PC-3 (cell line): ENCODE data around the gene FDXR. TPM values are rescaled to one million over a fixed set of nuclear protein-coding genes. Genes with fewer than 3 reads are reported as not detected.
"Not testable (repeated sequence)": the region's sequence is repeated elsewhere in the genome, so short reads cannot be mapped to it uniquely, and the experiment has no call there.

Experiments
- ATAC-seq: fragments of 200-7000 bp; cut with Tn5 transposase; 2 replicates; pipeline ENCODE4 v1.9.1; 2020; ENCODE audit warnings: mild to moderate bottlenecking, moderate library complexity
- BruUV-seq: library from RNA; stranded (reverse); fragments of 400-500 nt; replicated peaks from 2 replicates; lab custom pipeline; 2021; lab: Mats Ljungman, UMichigan
- CTCF ChIA-PET: fragments of 300-600 bp; sonication (Branson Sonifier 250); formaldehyde crosslinking; loops from one replicate; lab custom pipeline; 2022; ENCODE audit warnings: antibody characterized with exemption; lab: Charles Lee
- POLR2A ChIA-PET: fragments of 300-600 bp; sonication (Branson Sonifier 250); formaldehyde crosslinking; loops from one replicate; lab custom pipeline; 2022; ENCODE audit warnings: antibody characterized with exemption; ENCODE audit not compliant: unreplicated experiment; lab: Charles Lee
- DNase-seq: peaks from one replicate; pipeline ENCODE4 v3.0.0-alpha.2; 2015
- H2AFZ ChIP-seq: fragments of 300-600 bp; sonication (generic); 2 replicates; pipeline ENCODE4 v1.6.0; 2016; ENCODE audit warnings: antibody characterized with exemption, low read length
- H3F3A ChIP-seq: fragments of 300-600 bp; sonication (generic); one replicate; pipeline ENCODE4 v1.6.0; 2017; ENCODE audit warnings: antibody characterized with exemption, low read length, control low read depth, mild to moderate bottlenecking; ENCODE audit not compliant: unreplicated experiment
- H3K27ac ChIP-seq: fragments of 300-600 bp; sonication (generic); 2 replicates; pipeline ENCODE4 v1.5.1; 2016; ENCODE audit warnings: mild to moderate bottlenecking, low read length
- H3K27me3 ChIP-seq: fragments of 300-600 bp; sonication (generic); 2 replicates; pipeline ENCODE4 v1.6.1; 2016; ENCODE audit warnings: low read length, mixed read lengths
- H3K36me3 ChIP-seq: fragments of 300-600 bp; sonication (generic); 2 replicates; pipeline ENCODE4 v1.6.1; 2016; ENCODE audit warnings: low read depth, mixed run types, low read length, mixed read lengths
- H3K4me1 ChIP-seq: fragments of 300-600 bp; sonication (generic); 2 replicates; pipeline ENCODE4 v1.5.1; 2016; ENCODE audit warnings: low read length; ENCODE audit not compliant: insufficient read depth
- H3K4me2 ChIP-seq: fragments of 300-600 bp; sonication (generic); 2 replicates; pipeline ENCODE4 v1.6.0; 2016; ENCODE audit warnings: low read length
- H3K4me3 ChIP-seq: fragments of 300-600 bp; sonication (generic); 2 replicates; pipeline ENCODE4 v1.5.1; 2016; ENCODE audit warnings: mild to moderate bottlenecking, low read length, mixed read lengths
- H3K79me2 ChIP-seq: fragments of 300-600 bp; sonication (generic); 2 replicates; pipeline ENCODE4 v1.6.1; 2017; ENCODE audit warnings: low read length, mixed read lengths
- H3K9ac ChIP-seq: fragments of 300-600 bp; sonication (generic); 2 replicates; pipeline ENCODE4 v1.6.0; 2016; ENCODE audit warnings: mild to moderate bottlenecking, low read length
- H3K9me2 ChIP-seq: fragments of 300-600 bp; sonication (generic); replicated peaks from 2 replicates; pipeline ENCODE4 v1.6.1; 2016; ENCODE audit warnings: mixed run types, low read length, mixed read lengths
- H3K9me3 ChIP-seq: fragments of 300-600 bp; sonication (generic); 2 replicates; pipeline ENCODE4 v1.6.1; 2016; ENCODE audit warnings: low read length, mixed read lengths
- H4K20me1 ChIP-seq: fragments of 300-600 bp; sonication (generic); 2 replicates; pipeline ENCODE4 v1.6.1; 2016; ENCODE audit warnings: low read length, mixed read lengths
- EZH2 ChIP-seq: fragments of 300-600 bp; sonication (generic); IDR thresholded peaks from one replicate; pipeline ENCODE4 v1.6.1; 2017; ENCODE audit warnings: antibody characterized with exemption, mild to moderate bottlenecking, low read length; ENCODE audit not compliant: unreplicated experiment
- EZH2phosphoT487 ChIP-seq: fragments of 300-600 bp; sonication (generic); IDR thresholded peaks from 2 replicates; pipeline ENCODE4 v1.6.1; 2018; ENCODE audit warnings: mild to moderate bottlenecking, antibody characterized with exemption, low read length, borderline replicate concordance
- intact Hi-C: fragments of 100-400 bp; cut with micrococcal nuclease; formaldehyde crosslinking; loops from 2 replicates; pipeline ENCODE4 v1.9.0; 2023
- total RNA-seq: library from RNA; depleted of rRNA; stranded (reverse); fragments of >200 nt; gene quantifications from 2 replicates; pipeline ENCODE4 v1.2.3, GENCODE V29; 2014
- TF ChIP-seq, protein P1 (sequence below): fragments of 300-600 bp; sonication (generic); conservative IDR thresholded peaks from 2 replicates; pipeline ENCODE4 v1.5.1; 2017; ENCODE audit warnings: antibody characterized with exemption, low read depth, mild to moderate bottlenecking, low read length

The FDXR gene
- total RNA-seq, 1 experiment from 2014 or later, result 28.1 TPM

DNA sequence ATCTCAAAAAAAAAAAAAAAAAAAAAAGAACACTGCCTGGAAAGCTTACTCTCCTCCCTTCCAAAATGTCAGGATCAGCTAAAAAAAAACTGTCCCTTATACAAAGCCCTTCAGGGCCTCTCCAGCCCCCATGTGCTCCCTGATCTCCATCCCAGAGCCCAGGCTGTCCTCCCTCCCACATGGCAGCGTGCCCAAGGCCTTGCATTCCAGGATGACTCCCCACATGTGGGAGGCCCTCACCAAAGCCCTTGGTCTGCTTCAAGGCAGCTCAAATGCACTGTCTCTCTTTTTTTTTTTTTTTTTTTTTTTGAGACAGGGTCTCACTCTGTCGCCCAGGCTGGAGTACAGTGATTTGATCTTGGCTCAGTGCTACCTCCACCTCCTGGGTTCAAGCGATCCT lies 2.3 kb downstream of the FDXR start:
- no TSS peak for BruUV-seq
- ChIA-PET CTCF (no interaction called here), POLR2A (no interaction called here)
- H4K20me1 ChIP-seq, result no peaks in the 10 kb centered on the region
- no peaks in the 10 kb centered on the region for H3F3A ChIP-seq
- ATAC-seq, result no peak
- H3K27ac ChIP-seq, result no peak overlapping the region
- no peaks in the 10 kb centered on the region for H3K36me3 ChIP-seq
- H2AFZ ChIP-seq, result no peak overlapping the region
- peak; percentile 37 for DNase-seq
- H3K9me3 ChIP-seq, result no peaks in the 10 kb centered on the region
- intact Hi-C loops, result no loop called here
- no peak overlapping the region for H3K4me2 ChIP-seq
- 0 out of 2 replicates have a peak, but pooled peaks cover 3% of the 10 kb centered on the region for H3K79me2 ChIP-seq
- no peak overlapping the region for H3K4me3 ChIP-seq
- peaks cover 19% of the 10 kb centered on the region for H3K4me1 ChIP-seq
- H3K9ac ChIP-seq, result no peak overlapping the region
- H3K27me3 ChIP-seq, result no peaks in the 10 kb centered on the region
- no peaks in the 10 kb centered on the region for H3K9me2 ChIP-seq
- TF ChIP-seq EZH2, result no peak
- no peak for TF ChIP-seq EZH2phosphoT487
- TF ChIP-seq, protein P1, sequence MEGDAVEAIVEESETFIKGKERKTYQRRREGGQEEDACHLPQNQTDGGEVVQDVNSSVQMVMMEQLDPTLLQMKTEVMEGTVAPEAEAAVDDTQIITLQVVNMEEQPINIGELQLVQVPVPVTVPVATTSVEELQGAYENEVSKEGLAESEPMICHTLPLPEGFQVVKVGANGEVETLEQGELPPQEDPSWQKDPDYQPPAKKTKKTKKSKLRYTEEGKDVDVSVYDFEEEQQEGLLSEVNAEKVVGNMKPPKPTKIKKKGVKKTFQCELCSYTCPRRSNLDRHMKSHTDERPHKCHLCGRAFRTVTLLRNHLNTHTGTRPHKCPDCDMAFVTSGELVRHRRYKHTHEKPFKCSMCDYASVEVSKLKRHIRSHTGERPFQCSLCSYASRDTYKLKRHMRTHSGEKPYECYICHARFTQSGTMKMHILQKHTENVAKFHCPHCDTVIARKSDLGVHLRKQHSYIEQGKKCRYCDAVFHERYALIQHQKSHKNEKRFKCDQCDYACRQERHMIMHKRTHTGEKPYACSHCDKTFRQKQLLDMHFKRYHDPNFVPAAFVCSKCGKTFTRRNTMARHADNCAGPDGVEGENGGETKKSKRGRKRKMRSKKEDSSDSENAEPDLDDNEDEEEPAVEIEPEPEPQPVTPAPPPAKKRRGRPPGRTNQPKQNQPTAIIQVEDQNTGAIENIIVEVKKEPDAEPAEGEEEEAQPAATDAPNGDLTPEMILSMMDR, result no peak

DNA sequence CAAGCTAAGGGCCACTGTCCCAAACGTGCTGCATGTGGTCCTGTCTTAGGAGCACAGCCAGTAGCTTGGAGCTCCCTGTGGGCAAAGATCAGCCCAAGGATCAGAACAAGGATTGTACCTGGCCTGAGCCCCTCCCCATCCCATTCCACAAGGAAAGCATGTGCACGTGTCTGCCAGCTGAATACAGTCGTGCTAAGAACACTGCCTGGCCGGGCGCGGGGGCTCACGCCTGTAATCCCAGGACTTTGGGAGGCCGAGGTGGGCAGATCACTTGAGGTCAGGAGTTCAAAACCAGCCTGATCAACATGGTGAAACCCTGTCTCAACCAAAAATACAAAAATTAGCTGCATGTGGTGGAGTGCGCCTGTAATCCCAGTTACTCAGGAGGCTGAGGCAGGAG lies 2.8 kb downstream of the FDXR start:
- POLR2A ChIA-PET, result not testable (repeated sequence)

DNA sequence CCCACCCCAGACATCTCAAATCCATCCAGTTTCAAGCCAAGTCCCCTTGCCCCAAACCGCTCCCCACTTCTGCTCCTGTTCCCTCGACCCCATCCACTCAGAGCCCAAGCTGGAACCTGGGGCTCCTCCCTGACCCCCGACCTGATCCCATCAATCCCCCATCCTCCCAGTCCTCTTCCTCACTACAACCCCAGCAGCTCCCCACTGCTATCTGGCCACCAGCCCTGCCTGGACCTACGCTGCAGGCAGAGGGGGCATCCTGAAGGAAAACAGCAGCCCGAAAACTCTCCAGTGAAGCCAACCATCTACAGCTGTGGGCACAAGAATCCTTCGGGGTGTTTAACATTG lies 3.9 kb downstream of the FDXR start:
- peaks cover 14% of the 10 kb centered on the region for H3K4me1 ChIP-seq
- no peaks in the 10 kb centered on the region for H3K9me3 ChIP-seq
- H3K36me3 ChIP-seq, result no peaks in the 10 kb centered on the region
- H4K20me1 ChIP-seq, result no peaks in the 10 kb centered on the region
- ATAC-seq (no peak), DNase-seq (no peak)
- no TSS peak for BruUV-seq
- no peaks in the 10 kb centered on the region for H3K9me2 ChIP-seq
- 0 out of 2 replicates have a peak, but pooled peaks cover 3% of the 10 kb centered on the region for H3K79me2 ChIP-seq
- ChIA-PET CTCF (no interaction called here), POLR2A (no interaction called here)
- H3K27ac ChIP-seq, result no peak overlapping the region
- H3K27me3 ChIP-seq, result no peaks in the 10 kb centered on the region
- H3K9ac ChIP-seq, result no peak overlapping the region
- TF ChIP-seq, protein P1, result no peak
- TF ChIP-seq EZH2phosphoT487 (no peak), EZH2 (no peak)
- no peaks in the 10 kb centered on the region for H3F3A ChIP-seq
- no peak overlapping the region for H3K4me2 ChIP-seq
- intact Hi-C loops, result loop anchor here (5.0 kb wide), 1 partner anchor 212 kb away; no protein-coding TSS in a partner anchor
- H2AFZ ChIP-seq, result no peak overlapping the region
- H3K4me3 ChIP-seq, result no peak overlapping the region

More for the DNA sequence above, 2.8 kb downstream of the FDXR start:
- H3K4me3 ChIP-seq, H3K4me2 ChIP-seq, H3K27ac ChIP-seq, H3F3A ChIP-seq, intact Hi-C loops, H3K36me3 ChIP-seq, DNase-seq, H3K9ac ChIP-seq, ATAC-seq, H3K27me3 ChIP-seq, H3K9me2 ChIP-seq, CTCF ChIA-PET, H2AFZ ChIP-seq, BruUV-seq, H3K9me3 ChIP-seq, H3K79me2 ChIP-seq, H4K20me1 ChIP-seq: not testable (repeated sequence)
- H3K4me1 ChIP-seq, result peaks cover 19% of the 10 kb centered on the region
